Prostate gland (tissue), 2 donors: ENCODE measurements around the gene LRSAM1. TPM values are rescaled to one million over a fixed set of nuclear protein-coding genes. Genes with fewer than 3 reads are reported as not detected.
A peak's percentile ranks its signal among the peaks of the same experiment; 100 is the strongest.

Experiments
- DNase-seq: peaks from one replicate; pipeline ENCODE4 v3.0.0-alpha.2; 2019; ENCODE audit warnings: low spot score
- H3K27ac ChIP-seq, 2 donors: fragments of 200-600 bp; sonication (generic); 2 replicates each; pipeline ENCODE4 v1.5.1; 2017 to 2019
- H3K27me3 ChIP-seq: fragments of 200-600 bp; sonication (generic); replicated peaks from 2 replicates; pipeline ENCODE4 v1.5.1; 2019; ENCODE audit not compliant: insufficient read depth
- H3K36me3 ChIP-seq, 2 donors: fragments of 200-600 bp; sonication (generic); 1 replicate in 1 of 2; 2 replicates in 1 of 2; pipeline versions ENCODE4 v1.5.1 to v1.8.1; 2017 to 2019
- H3K4me1 ChIP-seq: fragments of 200-600 bp; sonication (generic); replicated peaks from 2 replicates; pipeline ENCODE4 v1.5.1; 2019
- H3K4me3 ChIP-seq, 2 donors: fragments of 200-600 bp; sonication (generic); 2 replicates each; pipeline ENCODE4 v1.5.1; 2017 to 2019
- H3K9me3 ChIP-seq: fragments of 200-600 bp; sonication (generic); 2 replicates; pipeline ENCODE4 v1.5.1; 2017
- POLR2A ChIP-seq: fragments of 450-650 bp; IDR thresholded peaks from one replicate; pipeline ENCODE4 v1.6.1; 2016; ENCODE audit warnings: antibody characterized with exemption, mild to moderate bottlenecking
- POLR2AphosphoS5 ChIP-seq: sonication (generic); formaldehyde crosslinking; IDR thresholded peaks from one replicate; pipeline ENCODE4 v1.6.1; 2017; ENCODE audit warnings: antibody characterized with exemption
- WGBS: methylation state at CpG from one replicate; pipeline ENCODE4 v1.1.5; 2018; 5-methylcytosine and 5-hydroxymethylcytosine counted together
- intact Hi-C: fragments of 100-400 bp; cut with DNase I; formaldehyde crosslinking; loops from one replicate; pipeline ENCODE4 v1.14.2; 2022
- total RNA-seq, 2 donors: library from RNA; depleted of rRNA; stranded (reverse); fragments of >200 nt; gene quantifications; one replicate each; pipeline ENCODE4 v1.1.0, GENCODE V29; 2016
- TF ChIP-seq, protein P1 (sequence below), 4 experiments: fragments of 200-600 bp in 2 of 4; fragments of 450-650 bp in 2 of 4; sonication (generic) in 2 of 4; IDR thresholded peaks; 1 replicate in 3 of 4; 2 replicates in 1 of 4; pipeline ENCODE4 v1.5.1; 2016 to 2019; ENCODE audit warnings: antibody characterized with exemption in 4 of 4, mild to moderate bottlenecking in 2 of 4, moderate library complexity in 2 of 4

LRSAM1 gene
- total RNA-seq, 2 donors from 2014 or later, result 14.8 to 30.5 TPM

DNA sequence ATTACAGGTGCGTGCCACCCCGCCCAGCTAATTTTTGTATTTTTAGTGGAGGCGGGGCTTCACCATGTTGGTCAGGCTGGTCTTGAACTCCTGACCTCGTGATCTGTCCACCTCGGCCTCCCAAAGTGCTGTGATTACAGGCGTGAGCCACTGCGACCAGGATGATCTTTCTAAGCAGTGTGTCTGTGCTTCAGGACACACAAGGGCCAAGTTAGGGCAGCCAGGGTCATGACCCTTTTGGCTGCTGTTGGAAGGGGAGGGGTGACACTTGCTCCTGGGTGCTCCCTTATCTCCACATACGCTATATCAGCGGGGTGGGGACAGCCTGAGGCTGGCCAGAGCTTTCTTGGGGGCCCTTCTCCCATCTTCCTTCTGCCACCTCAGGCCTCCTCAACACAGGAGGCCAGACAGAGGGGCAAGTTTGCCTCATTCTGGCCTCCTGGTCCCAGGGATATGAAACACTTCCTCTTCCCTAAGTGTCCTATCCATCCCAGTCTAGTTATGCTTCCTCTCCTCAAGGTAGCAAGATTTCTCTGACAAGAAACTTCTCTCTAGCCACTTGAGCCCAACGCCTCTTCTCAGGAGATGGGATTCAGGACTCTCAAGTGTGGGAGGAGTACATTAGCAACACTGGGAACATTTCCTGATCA, 29.1 kb upstream of the LRSAM1 start:
- intact Hi-C loops, result no loop called here
- Histone ChIP-seq H3K4me1 (peaks cover 14% of the 10 kb centered on the region), H3K4me3 (no peak overlapping the region)

DNA sequence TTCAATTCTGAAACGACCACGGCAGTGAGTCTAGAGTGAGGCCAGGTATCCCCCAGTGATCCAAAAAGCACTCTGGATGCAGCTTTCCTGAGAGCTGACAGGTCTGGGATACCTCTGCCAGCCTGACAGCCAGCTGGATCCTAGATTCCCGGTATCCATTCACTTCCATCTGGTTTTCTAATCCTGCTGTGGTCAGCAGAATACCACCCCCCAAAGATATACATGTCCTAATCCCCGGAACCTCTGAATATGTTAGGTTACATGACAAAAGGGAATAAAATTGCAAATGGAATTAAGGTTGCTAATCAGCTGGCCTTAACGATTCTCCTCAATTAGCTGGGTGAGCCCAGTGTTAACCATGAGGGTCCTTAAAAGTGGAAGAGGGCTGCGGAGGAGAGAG, 28.5 kb upstream of the LRSAM1 start:
- Histone ChIP-seq H3K27ac (no peak overlapping the region), H3K9me3 (no peaks in the 10 kb centered on the region), H3K27me3 (no peaks in the 10 kb centered on the region), H3K4me1 (peaks cover 14% of the 10 kb centered on the region), H3K4me3 (peak overlapping the region in 1 of 2 donors; percentile 85), H3K36me3 (no peaks in the 10 kb centered on the region)
- TF ChIP-seq POLR2A (no peak), POLR2AphosphoS5 (no peak)
- TF ChIP-seq, protein P1, sequence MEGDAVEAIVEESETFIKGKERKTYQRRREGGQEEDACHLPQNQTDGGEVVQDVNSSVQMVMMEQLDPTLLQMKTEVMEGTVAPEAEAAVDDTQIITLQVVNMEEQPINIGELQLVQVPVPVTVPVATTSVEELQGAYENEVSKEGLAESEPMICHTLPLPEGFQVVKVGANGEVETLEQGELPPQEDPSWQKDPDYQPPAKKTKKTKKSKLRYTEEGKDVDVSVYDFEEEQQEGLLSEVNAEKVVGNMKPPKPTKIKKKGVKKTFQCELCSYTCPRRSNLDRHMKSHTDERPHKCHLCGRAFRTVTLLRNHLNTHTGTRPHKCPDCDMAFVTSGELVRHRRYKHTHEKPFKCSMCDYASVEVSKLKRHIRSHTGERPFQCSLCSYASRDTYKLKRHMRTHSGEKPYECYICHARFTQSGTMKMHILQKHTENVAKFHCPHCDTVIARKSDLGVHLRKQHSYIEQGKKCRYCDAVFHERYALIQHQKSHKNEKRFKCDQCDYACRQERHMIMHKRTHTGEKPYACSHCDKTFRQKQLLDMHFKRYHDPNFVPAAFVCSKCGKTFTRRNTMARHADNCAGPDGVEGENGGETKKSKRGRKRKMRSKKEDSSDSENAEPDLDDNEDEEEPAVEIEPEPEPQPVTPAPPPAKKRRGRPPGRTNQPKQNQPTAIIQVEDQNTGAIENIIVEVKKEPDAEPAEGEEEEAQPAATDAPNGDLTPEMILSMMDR (IDR thresholded peaks at IDR 0.05), result no peak
- intact Hi-C loops, result no loop called here
- no peak for DNase-seq
- WGBS, result 57% methylated on average over 6 of the region's 6 CpGs

More for the DNA sequence above, 29.1 kb upstream of the LRSAM1 start:
- H3K27me3 ChIP-seq, result no peaks in the 10 kb centered on the region
- 95% methylated on average over 10 of the region's 10 CpGs for WGBS
- H3K36me3 ChIP-seq, result no peaks in the 10 kb centered on the region
- TF ChIP-seq, protein P1 (IDR thresholded peaks at IDR 0.05), result no peak
- TF ChIP-seq POLR2A (no peak), POLR2AphosphoS5 (no peak)
- H3K9me3 ChIP-seq, result no peaks in the 10 kb centered on the region
- H3K27ac ChIP-seq, result no peak overlapping the region
- no peak for DNase-seq

DNA sequence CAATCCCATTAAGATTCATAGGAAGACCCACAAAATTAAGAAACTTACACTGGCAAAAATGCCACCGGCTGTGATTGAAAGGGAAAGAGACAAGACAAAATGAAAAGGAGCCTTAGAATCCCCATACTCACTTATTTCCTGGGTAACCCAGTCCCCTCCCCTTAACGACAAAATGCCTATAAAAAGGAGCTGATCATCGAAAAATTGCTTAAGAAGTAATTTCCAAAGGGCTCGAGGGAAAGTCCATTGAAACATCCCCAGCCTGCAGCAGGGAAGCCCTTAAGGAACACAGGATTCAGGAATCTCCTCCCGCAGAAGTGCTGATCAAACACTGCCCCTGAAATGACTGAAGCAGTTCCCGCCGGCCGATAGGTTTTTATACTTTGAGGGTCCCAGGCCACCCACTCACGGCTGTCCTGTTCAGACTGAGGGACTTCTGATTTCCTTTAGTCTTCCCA, 27.8 kb upstream of the LRSAM1 start:
- WGBS, result 1% methylated on average over 9 of the region's 9 CpGs
- H3K4me3 ChIP-seq, result peak overlapping the region; percentile 69 to 85
- intact Hi-C loops, result no loop called here
- H3K9me3 ChIP-seq, result no peaks in the 10 kb centered on the region
- H3K4me1 ChIP-seq, result peaks cover 14% of the 10 kb centered on the region
- no peak for DNase-seq
- TF ChIP-seq POLR2A (no peak), POLR2AphosphoS5 (no peak)
- TF ChIP-seq, protein P1 (IDR thresholded peaks at IDR 0.05), result no peak
- peak overlapping the region; percentile 81 to 85 for H3K27ac ChIP-seq
- H3K36me3 ChIP-seq, result no peaks in the 10 kb centered on the region
- no peaks in the 10 kb centered on the region for H3K27me3 ChIP-seq

DNA sequence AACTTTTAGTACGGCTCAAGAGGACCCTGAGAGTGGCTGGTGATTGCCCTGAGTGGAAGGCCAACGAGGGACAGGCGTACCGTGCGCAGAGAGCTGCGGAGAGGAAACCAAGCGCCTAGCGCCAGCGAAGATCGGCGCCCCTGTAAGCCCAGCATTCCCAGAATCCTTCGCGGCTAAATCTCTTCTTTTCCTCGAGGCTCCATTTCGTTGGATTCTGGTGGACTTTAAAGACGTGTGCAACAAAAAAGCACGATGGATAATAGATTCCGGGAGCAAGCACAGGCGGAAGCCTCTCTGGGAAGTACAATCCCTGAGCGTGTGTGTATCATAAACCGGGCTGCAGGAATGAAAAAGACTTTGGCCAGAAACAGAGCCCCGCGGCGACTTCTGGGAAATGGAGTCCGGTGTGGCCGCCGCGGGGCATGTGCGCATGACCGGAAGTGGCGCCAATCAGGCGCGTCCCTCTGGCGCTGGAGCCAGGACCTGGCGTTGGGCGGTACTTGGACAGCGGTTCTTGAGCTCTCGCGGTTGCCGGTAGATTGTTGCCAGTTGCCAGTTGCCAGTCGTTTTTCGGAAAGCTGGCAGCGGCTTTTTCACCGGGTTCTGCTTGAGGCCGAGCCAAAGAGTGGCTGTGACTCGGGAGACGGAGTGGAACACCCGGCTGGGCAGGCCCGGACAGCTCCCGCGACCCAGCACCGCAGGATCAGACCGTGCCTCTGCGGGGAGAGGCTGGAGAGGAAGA, 27.2 kb upstream of the LRSAM1 start, which contains the start of gene ZNF79:
TSS of gene ZNF79 (plus strand) at position 449 of the 742 bp plus-strand sequence. CDS start 406 bp downstream, outside the sequence.
- DNase-seq, result peak; percentile 90
- TF ChIP-seq POLR2AphosphoS5 (peak; percentile 96), POLR2A (peak; percentile 36)
- TF ChIP-seq, protein P1 (IDR thresholded peaks at IDR 0.05), result peak in 2 of 4 experiments; percentile 22 to 30
- no peaks in the 10 kb centered on the region for H3K9me3 ChIP-seq
- H3K27ac ChIP-seq, result peak within 1 kb of the TSS; percentile 81 to 85
- no peaks in the 10 kb centered on the region for H3K36me3 ChIP-seq
- H3K4me3 ChIP-seq, result peak within 1 kb of the TSS; percentile 69 to 85
- intact Hi-C loops, result no loop called here
- H3K27me3 ChIP-seq, result no peaks in the 10 kb centered on the region
- WGBS, result under 1% methylated on average over 53 of the region's 54 CpGs
- peaks cover 14% of the 10 kb centered on the region for H3K4me1 ChIP-seq
